Bronchial epithelial cell (primary cell): ENCODE data around the gene GRK3. TPM values are rescaled to one million over a fixed set of nuclear protein-coding genes. Genes with fewer than 3 reads are reported as not detected.

Source experiments
- DNase-seq: peaks from one replicate; pipeline ENCODE4 v3.0.0-alpha.2; 2010; ENCODE audit warnings: low read depth
- FAIRE-seq: peaks from 2 replicates; lab custom pipeline; 2011; peaks lifted over from hg19 to GRCh38; lab: Jason Lieb, UNC
- H3K27me3 ChIP-seq: 2 replicates; pipeline ENCODE4 v1.5.1; 2011; ENCODE audit warnings: low read length; ENCODE audit not compliant: control insufficient read depth, insufficient read depth
- H3K36me3 ChIP-seq: 2 replicates; pipeline ENCODE4 v1.5.1; 2011; ENCODE audit warnings: low read length; ENCODE audit not compliant: control insufficient read depth, insufficient read depth
- H3K4me3 ChIP-seq: 2 replicates; pipeline ENCODE4 v1.5.1; 2011; ENCODE audit warnings: mild to moderate bottlenecking, low read depth, low read length, control low read depth
- total RNA-seq: library from RNA; depleted of rRNA; stranded (reverse); fragments of >200 nt; gene quantifications from 2 replicates; pipeline ENCODE4 v1.2.1, GENCODE V29; 2014
- TF ChIP-seq, protein P1 (sequence below): IDR thresholded peaks from 2 replicates; pipeline ENCODE4 v1.5.1; 2011; ENCODE audit warnings: mild to moderate bottlenecking, moderate library complexity, low read length, control low read depth, inconsistent platforms; ENCODE audit not compliant: insufficient read depth, severe bottlenecking

Gene GRK3
- total RNA-seq, 1 donor from 2014 or later: 4.2 TPM

DNA sequence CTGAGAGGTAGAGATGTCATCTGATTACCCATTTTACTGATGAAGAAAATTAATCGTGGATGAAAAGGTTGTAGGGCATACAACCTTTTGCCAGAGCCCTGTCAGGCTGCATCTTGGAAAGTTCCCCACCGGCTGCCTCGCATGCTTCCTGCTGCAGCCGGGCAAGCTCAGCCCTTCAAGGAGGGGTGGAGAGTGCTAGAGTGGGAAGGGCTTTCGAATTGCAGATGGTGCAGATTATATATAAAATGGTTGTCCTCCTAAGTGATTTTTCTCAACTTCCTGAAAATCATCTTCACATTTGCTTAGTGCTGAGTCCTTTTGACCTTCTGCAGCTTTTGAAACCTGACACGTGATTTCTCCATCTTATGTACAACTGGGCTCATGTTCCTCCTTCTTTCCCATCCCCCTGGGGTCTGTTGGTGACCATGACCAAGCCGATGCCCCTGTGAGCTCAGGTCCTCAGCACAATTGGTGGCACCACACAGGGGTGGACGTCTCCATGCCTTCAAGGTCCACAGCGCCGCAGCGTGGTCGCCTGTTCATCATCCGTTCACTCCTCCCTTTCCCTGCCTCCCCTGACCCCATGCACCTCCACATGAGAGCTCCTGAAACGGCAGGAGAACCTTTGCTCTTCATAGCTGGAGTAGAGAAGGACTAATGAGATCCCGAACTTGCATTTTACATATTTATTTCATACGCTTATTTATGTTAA is 129.9 kb downstream of the GRK3 start:
- FAIRE-seq (no peak), DNase-seq (no peak)
- TF ChIP-seq, protein P1, sequence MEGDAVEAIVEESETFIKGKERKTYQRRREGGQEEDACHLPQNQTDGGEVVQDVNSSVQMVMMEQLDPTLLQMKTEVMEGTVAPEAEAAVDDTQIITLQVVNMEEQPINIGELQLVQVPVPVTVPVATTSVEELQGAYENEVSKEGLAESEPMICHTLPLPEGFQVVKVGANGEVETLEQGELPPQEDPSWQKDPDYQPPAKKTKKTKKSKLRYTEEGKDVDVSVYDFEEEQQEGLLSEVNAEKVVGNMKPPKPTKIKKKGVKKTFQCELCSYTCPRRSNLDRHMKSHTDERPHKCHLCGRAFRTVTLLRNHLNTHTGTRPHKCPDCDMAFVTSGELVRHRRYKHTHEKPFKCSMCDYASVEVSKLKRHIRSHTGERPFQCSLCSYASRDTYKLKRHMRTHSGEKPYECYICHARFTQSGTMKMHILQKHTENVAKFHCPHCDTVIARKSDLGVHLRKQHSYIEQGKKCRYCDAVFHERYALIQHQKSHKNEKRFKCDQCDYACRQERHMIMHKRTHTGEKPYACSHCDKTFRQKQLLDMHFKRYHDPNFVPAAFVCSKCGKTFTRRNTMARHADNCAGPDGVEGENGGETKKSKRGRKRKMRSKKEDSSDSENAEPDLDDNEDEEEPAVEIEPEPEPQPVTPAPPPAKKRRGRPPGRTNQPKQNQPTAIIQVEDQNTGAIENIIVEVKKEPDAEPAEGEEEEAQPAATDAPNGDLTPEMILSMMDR: no peak
- Histone ChIP-seq H3K36me3 (no peaks in the 10 kb centered on the region), H3K27me3 (no peaks in the 10 kb centered on the region), H3K4me3 (no peak overlapping the region)

DNA sequence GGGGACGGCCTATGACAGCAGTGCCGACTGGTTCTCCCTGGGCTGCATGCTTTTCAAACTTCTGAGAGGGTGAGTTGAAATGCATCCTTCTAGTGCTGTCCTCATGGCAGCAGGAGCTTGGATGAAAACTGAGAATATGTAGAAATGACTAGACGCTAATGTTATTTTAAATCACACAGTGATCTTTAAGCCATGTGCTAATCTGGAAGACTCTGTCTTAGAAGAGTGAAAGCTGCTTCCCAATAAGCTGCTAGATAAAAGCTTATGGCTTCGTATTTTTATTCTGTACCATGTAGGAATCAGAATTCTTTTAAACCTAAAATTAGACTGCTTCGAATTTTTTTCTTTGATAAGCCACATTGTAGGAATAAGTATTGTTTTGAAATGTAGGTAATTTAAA is 130.7 kb downstream of the GRK3 start:
- FAIRE-seq (no peak), DNase-seq (no peak)
- Histone ChIP-seq H3K4me3 (no peak overlapping the region), H3K36me3 (no peaks in the 10 kb centered on the region), H3K27me3 (no peaks in the 10 kb centered on the region)
- TF ChIP-seq, protein P1: no peak

DNA sequence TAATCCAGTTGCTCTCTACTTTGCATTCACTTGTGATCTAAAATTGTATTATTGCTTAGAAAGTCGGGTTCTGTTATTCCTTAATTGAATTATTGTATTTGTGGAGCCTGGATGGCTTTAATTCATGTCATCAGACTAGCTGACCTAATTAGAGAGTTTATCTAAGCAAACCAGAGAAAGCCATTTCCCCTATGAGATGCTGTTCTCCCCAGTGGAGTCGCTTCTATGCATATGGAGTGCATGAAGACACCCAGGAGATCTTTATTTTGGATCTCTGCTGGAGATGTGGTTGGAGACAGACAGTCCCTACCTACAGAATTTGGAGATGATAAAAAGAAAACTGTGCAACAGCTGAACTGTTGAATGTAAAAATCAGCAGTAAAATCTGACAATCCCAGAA is 132.3 kb downstream of the GRK3 start:
- Histone ChIP-seq H3K36me3 (no peaks in the 10 kb centered on the region), H3K27me3 (no peaks in the 10 kb centered on the region), H3K4me3 (no peak overlapping the region)
- TF ChIP-seq, protein P1: no peak
- no peak for FAIRE-seq
- DNase-seq: no peak

DNA sequence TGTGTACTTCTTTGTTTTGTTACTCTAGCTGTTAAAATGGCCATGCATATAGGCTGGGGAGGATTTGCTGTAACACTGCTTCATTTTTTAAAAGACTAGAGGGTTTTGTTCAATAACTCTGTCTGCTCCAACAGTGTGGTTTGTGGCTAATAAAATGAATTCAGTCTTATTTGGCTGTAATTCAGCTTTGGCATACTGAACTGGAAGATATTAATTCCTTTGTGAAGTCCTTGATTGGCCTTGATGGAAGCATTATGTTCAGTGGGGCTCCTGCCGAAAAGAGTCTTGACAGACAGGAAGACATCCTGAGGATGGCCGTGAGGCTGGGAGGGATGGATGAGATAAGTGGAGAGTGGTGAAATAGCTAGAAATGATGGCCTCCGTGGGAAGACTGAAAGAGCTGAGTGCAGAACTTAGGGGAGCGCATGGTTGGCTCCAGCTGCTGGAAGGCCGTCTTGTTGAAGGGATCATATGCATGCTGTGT is 132.7 kb downstream of the GRK3 start:
- TF ChIP-seq, protein P1: no peak
- Histone ChIP-seq H3K36me3 (no peaks in the 10 kb centered on the region), H3K4me3 (no peak overlapping the region), H3K27me3 (no peaks in the 10 kb centered on the region)
- FAIRE-seq: no peak
- no peak for DNase-seq

DNA sequence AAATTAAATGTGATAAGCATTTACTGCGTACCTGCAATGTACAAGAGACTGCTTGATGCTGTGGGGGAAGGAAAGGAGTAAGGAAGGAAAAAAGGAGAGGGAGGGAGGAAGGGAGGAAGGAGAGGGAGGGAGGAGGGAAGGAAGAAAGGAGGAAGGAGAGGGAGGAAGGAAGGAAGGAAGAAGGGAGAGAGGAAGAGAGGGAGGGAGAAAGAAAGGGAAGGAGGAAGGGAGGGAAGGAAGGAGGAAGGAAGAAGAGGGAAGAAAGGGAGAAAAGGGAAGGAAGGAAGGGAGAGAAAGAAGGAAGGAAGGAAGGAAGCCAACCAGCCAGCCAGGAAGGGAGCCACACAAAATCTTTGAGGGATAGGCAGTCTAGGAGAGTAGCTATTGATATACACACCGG is 133.5 kb downstream of the GRK3 start:
- TF ChIP-seq, protein P1: no peak
- no peak for FAIRE-seq
- DNase-seq: no peak
- no peak overlapping the region for H3K4me3 ChIP-seq
- H3K27me3 ChIP-seq: no peaks in the 10 kb centered on the region
- no peaks in the 10 kb centered on the region for H3K36me3 ChIP-seq

DNA sequence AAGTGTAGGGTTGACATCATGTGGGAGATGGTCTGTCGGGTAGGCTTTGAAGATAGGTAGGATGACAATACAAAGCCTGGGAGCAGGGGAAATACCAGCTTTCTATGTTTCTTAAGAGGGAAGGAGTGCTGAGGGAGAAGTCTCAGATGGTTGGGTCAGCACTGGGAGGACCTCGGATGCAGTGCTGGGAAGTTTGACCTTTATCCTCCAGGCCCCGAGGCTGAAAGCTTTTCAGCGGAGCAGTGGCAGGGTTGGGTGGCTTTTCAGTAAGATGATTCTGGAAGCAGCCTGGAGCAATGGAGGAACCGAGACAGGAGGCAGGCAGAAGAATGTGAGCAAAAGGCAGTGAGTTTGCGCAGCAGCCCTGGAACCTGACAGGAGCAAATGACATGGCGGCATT is 134.0 kb downstream of the GRK3 start:
- TF ChIP-seq, protein P1: no peak
- Histone ChIP-seq H3K27me3 (no peaks in the 10 kb centered on the region), H3K4me3 (no peak overlapping the region), H3K36me3 (no peaks in the 10 kb centered on the region)
- FAIRE-seq (no peak), DNase-seq (no peak)
